NCI-H1930 (cell line): ENCODE measurements around the gene MYO15B.
A peak's percentile ranks its signal among the peaks of the same experiment; 100 is the strongest.

Experiments used
- DNase-seq, 2 experiments: peaks; one replicate each; lab custom pipeline; 2025; lab: John Stamatoyannopoulos, UW

The MYO15B gene

DNA sequence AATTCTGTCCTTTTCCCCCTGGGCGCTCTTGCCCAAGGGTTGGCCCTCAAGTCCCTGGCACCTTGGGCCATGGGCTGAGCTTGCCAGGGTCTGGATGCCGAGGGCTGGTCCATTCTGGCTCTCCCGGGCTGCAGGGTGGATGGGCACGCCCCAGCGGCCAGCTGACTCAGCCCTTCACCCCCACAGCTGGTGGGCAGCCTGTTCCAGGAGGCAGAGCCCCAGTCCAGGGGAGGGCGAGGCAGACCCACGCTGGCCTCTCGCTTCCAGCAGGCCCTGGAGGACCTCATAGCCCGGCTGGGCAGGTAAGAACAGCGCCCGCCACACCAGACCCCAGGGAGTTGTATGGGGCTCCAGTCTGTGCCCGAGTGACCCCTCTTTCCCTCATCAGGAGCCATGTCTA, 15.0 kb downstream of the MYO15B start:
- no peak for DNase-seq

GRCh38 chr17:75603123-75603522, 15.5 kb downstream of the MYO15B start:
- no peak for DNase-seq

DNA sequence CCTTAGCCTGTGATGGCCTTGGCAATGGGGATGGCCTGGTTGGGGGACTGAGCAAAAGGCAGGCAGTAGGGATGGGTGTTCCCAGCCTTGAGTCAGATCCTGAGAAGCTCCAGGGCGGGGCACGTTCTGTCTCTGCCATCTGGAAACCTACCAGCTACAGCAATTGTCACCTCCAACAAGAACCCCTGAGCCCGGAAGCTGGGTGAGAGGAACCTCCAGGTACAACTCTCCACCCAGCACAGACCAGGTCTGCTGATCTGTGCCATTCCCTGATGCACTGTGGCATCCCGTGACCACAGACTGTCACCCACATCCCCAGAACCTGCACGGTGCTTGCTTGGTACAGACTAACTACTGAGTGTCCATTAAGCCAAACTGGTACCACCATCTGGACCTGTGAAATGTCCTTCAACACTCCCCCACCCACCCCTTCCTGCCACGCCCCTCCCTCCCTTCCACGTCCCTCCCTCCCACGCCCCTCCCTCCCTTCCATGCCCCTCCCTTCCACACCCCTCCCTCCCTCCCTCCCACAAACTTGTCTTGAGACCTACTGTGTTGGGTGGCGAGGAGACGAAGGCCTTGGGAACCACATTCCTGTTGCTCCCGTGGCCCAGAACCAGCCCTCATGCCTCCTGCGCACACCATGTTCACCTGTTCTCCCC, 16.6 kb downstream of the MYO15B start:
- no peak for DNase-seq

DNA sequence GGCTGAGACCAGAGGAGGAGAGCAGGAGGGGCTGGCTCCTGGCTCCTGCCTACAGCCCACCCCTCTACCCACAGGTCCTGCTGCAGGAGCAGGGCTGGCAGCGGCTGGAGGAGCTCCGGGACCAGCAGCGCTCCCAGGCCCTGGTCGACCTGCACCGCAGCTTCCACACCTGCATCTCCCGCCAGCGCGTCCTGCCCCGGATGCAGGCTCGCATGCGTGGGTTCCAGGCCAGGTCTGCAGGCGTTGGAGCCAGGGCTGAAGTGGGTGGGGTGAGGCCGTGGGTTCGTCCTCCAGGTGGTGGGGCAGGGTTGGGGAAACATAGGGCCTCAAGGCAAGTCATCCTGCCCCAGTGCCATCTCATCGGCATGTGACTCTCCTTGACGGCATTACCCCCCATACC, 18.2 kb downstream of the MYO15B start:
- no peak for DNase-seq

- no peak for DNase-seq
Observed at GRCh38 chr17:75607086-75607485, 19.5 kb downstream of the MYO15B start.

GRCh38 chr17:75610103-75610984, 22.7 kb downstream of the MYO15B start:
- DNase-seq, result no peak

- DNase-seq, result no peak
Observed at GRCh38 chr17:75611851-75612429, 24.3 kb downstream of the MYO15B start.

DNA sequence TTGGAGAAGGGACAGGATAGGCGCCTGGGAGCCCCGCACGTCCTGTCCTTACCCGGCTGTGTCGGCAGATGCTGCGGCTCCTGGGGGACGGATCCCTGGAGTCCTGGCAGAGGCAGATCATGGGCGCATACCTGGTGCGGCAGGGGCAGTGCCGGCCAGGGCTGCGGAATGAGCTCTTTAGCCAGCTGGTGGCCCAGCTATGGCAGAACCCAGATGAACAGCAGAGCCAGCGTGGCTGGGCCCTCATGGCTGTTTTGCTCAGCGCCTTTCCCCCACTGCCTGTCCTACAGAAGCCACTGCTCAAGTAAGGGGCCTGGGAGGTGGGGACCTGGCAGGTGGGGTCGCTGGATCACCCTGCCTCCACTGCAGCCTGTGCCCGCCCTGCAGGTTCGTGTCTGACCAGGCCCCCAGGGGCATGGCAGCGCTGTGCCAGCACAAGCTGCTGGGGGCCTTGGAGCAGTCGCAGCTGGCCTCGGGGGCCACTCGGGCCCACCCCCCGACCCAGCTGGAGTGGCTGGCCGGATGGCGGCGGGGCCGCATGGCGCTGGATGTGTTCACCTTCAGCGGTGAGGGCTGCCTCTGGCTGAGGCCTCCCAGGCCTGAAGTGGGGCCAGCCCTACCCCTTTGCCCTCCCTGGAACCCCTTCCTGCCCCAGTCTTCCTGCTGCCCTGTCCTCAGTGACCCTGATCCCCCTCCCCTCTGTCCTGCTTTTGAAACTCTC, 25.5 kb downstream of the MYO15B start:
- DNase-seq, result no peak

- no peak for DNase-seq
Observed at GRCh38 chr17:75614006-75614405, 26.4 kb downstream of the MYO15B start.

- DNase-seq, result no peak
Observed at GRCh38 chr17:75614556-75615270, 27.1 kb downstream of the MYO15B start.

DNA sequence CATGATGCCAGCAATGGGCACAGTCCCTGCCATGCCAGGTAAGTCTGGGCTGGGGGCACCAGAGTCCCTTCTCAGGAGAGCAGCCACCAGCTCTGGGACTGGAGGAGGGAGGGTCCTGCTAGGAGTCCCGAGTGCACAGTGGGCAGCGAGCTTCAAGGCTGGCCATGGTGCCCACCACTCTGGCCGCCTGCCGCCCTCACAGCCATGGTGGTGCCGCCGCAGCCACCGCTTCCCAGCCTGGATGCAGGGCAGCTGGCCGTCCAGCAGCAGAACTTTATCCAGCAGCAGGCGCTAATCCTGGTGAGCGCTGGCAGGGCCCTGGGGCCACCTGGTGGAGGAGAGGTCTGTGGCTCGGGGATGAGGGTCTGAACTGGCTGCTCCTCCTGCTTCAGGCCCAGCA, 27.7 kb downstream of the MYO15B start:
- peak in 1 of 2 experiments; percentile 21 for DNase-seq

- no peak for DNase-seq
Observed at GRCh38 chr17:75616521-75617122, 29.0 kb downstream of the MYO15B start.

- DNase-seq, result no peak
Observed at GRCh38 chr17:75617218-75617617, 29.6 kb downstream of the MYO15B start.

- DNase-seq, result no peak
Observed at GRCh38 chr17:75617675-75618074, 30.1 kb downstream of the MYO15B start.

DNA sequence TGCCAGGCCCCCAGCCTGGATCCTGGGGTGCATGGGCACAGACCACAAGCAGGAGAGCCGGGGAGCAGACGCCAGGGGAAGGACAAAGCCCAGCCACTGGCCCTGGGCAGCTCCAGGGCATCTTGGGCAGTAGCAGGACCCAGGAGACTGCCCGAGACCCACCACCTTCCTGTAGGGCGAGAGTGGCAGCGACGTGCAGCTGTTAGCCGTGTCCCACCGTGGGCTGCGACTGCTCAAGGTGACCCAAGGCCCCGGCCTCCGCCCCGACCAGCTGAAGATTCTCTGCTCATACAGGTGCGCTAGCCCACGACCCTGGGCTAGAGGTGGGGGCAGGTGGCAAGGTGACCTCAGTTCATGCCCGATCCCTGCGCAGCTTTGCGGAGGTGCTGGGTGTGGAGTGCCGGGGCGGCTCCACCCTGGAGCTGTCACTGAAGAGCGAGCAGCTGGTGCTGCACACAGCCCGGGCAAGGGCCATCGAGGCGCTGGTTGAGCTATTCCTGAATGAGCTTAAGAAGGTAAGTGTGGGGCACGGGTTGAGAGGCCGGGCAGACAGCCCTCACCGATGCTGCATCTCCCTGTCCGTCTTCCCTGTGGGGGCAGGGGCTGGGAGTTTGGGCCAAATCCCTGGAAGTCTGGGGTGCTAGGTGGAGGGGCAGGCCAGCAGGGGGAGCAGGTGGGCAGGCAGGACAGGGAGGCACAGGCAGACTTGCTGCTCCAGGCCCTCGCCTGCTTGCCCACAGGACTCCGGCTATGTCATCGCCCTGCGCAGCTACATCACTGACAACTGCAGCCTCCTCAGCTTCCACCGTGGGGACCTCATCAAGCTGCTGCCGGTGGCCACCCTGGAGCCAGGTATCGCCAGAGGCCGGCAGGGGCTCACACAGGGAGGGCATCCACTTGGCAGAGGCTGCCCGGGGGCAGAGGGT, 32.2 kb downstream of the MYO15B start:
- DNase-seq, result no peak

DNA sequence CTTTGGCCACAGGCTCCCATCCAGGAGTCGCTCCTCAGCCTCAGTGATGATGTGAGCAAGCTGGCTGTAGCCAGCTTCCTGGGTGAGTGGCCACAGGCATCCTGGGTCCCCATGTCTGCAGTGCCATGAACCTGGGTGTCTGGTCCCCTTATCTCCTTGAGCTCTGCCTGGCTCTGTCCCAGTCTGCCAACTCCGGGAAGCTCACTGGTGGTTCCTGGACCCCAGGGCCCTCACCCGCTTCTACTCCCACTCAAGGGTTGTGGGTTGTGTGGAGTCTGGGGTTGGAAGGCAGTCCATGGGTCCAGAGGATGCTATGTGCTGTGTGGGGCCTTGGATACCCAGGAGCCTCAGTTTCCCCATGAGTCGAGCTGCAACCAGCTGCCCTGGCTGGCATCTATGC, 33.9 kb downstream of the MYO15B start:
- DNase-seq, result no peak

DNA sequence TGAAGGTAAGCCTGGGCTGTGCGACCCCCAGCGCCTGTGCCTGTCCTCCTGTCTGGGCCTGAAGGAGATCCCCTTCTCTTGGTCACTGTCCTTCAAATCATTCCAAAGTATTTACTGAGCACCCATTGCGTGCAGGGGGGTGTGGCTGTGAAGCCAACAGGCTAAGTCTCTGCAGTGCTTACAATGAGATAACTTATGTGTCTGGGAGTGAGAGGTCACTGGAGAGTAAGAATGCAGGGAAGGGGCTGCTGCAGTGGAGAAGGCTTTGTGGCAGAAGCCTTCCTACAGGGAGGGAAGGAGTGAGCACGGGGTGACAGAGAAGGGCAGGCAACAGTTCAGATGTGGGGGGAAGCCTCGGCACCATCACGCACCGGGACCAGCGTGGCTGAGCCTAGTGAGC, 34.5 kb downstream of the MYO15B start:
- DNase-seq, result no peak

GRCh38 chr17:75622771-75623273, 35.2 kb downstream of the MYO15B start:
- DNase-seq, result no peak

DNA sequence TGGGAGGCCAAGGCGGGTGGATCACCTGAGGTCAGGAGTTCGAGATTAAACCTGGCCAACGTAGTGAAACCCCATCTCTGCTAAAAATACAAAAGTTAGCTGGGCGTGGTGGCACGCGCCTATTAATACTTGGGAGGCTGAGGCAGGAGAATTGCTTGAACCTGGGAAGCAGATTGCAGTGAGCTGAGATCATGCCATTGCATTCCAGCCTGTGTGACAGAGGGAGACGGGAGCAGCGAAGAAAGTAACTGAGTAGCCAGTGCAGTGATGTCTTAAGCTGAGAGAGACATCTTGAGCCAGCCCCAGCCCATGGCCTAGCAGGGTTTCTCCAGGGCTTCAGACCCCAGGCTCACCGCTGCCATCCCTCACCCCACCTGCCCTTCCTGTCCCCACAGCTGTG, 35.8 kb downstream of the MYO15B start:
- no peak for DNase-seq

GRCh38 chr17:75624021-75624420, 36.4 kb downstream of the MYO15B start:
- no peak for DNase-seq
